ENCODE data around the gene PRDM11.

PRDM11 gene

GRCh38 chr11:45278714-45279113 is 132.3 kb downstream of the PRDM11 start:
- peaks cover 5% of the 10 kb centered on the region for H3K9me3 ChIP-seq (ENCODE audit: insufficient read depth, low read depth, low read length)
- peaks cover 7% of the 10 kb centered on the region for H3K27me3 ChIP-seq (ENCODE audit: insufficient read depth, low read length)
- H3K9ac ChIP-seq (ENCODE audit: low read depth, low read length), result no peak overlapping the region
- H3K27ac ChIP-seq (ENCODE audit: low read length), result no peak overlapping the region
- H3K4me1 ChIP-seq (ENCODE audit: insufficient read depth, low read length), result peaks cover 4% of the 10 kb centered on the region; the same call in 1 of the 2 replicates
- H3K4me3 ChIP-seq (ENCODE audit: low read length), result no peak overlapping the region
- H3K36me3 ChIP-seq (ENCODE audit: insufficient read depth, low read depth, low read length), result no peaks in the 10 kb centered on the region

- no peak overlapping the region for H3K4me3 ChIP-seq (ENCODE audit: low read length)
- H3K36me3 ChIP-seq (ENCODE audit: insufficient read depth, low read depth, low read length), result no peaks in the 10 kb centered on the region
- H3K27ac ChIP-seq (ENCODE audit: low read length), result no peak overlapping the region
- no peak overlapping the region for H3K9ac ChIP-seq (ENCODE audit: low read depth, low read length)
- peaks cover 5% of the 10 kb centered on the region for H3K9me3 ChIP-seq (ENCODE audit: insufficient read depth, low read depth, low read length)
- H3K27me3 ChIP-seq (ENCODE audit: insufficient read depth, low read length), result peaks cover 17% of the 10 kb centered on the region
- H3K4me1 ChIP-seq (ENCODE audit: insufficient read depth, low read length), result peaks cover 4% of the 10 kb centered on the region; the same call in 1 of the 2 replicates
These were observed 133.2 kb downstream of the PRDM11 start for GRCh38 chr11:45279645-45280044.

GRCh38 chr11:45280449-45280848 is 134.0 kb downstream of the PRDM11 start:
- Histone ChIP-seq H3K9me3 (ENCODE audit: insufficient read depth, low read depth, low read length) (peaks cover 5% of the 10 kb centered on the region), H3K4me3 (ENCODE audit: low read length) (no peak overlapping the region), H3K4me1 (ENCODE audit: insufficient read depth, low read length) (peaks cover 4% of the 10 kb centered on the region; the same call in 1 of the 2 replicates), H3K27me3 (ENCODE audit: insufficient read depth, low read length) (peaks cover 25% of the 10 kb centered on the region), H3K9ac (ENCODE audit: low read depth, low read length) (no peak overlapping the region), H3K36me3 (ENCODE audit: insufficient read depth, low read depth, low read length) (no peaks in the 10 kb centered on the region), H3K27ac (ENCODE audit: low read length) (no peak overlapping the region)

DNA sequence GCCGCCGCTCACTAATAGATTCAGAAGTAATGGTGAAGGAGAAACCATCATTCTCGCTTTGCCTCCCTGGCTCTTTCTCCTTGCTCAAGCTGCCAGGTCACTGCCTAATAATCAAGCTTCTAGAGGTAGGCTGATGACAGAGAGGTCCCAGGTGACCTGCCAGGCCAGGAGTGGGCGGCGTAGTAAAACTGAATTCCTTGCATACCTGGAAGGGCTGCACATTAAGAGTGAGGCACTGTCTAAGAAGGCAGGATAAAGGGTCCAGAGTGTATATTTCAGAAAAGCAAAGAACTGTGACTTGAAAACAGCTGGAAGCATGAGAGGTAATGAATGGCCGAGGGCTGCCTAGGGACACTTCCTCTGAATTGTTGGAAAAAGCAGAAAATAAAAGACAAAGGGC is 135.6 kb downstream of the PRDM11 start:
- peaks cover 9% of the 10 kb centered on the region for H3K4me1 ChIP-seq (ENCODE audit: insufficient read depth, low read length)
- H3K4me3 ChIP-seq (ENCODE audit: low read length), result no peak overlapping the region
- H3K36me3 ChIP-seq (ENCODE audit: insufficient read depth, low read depth, low read length), result no peaks in the 10 kb centered on the region
- peaks cover 5% of the 10 kb centered on the region for H3K9me3 ChIP-seq (ENCODE audit: insufficient read depth, low read depth, low read length)
- no peak overlapping the region for H3K9ac ChIP-seq (ENCODE audit: low read depth, low read length)
- no peak overlapping the region for H3K27ac ChIP-seq (ENCODE audit: low read length)
- peaks cover 39% of the 10 kb centered on the region for H3K27me3 ChIP-seq (ENCODE audit: insufficient read depth, low read length)

Data from iPS-20b (cell line).